Activated naive CD8-positive, alpha-beta T cell treated with anti-CD3 and anti-CD28 coated beads for 36 hours (primary cell): ENCODE data around the gene ATAD1. TPM values are rescaled to one million over a fixed set of nuclear protein-coding genes. Genes with fewer than 3 reads are reported as not detected.
"Not testable (repeated sequence)": the region's sequence is repeated elsewhere in the genome, so short reads cannot be mapped to it uniquely, and the experiment has no call there.

Experiments used
- DNase-seq: peaks from one replicate; pipeline ENCODE4 v3.0.0; 2021
- H3K27ac Mint-ChIP-seq: one replicate; pipeline ENCODE4 v1.8.0; 2022; ENCODE audit warnings: mild to moderate bottlenecking, moderate library complexity, mixed read lengths
- H3K27me3 Mint-ChIP-seq: one replicate; pipeline ENCODE4 v1.8.0; 2022; ENCODE audit warnings: mild to moderate bottlenecking, mixed read lengths
- H3K36me3 Mint-ChIP-seq: one replicate; pipeline ENCODE4 v1.8.0; 2021; ENCODE audit warnings: mild to moderate bottlenecking, mixed read lengths
- H3K4me1 Mint-ChIP-seq: one replicate; pipeline ENCODE4 v1.8.0; 2021; ENCODE audit warnings: mixed read lengths
- H3K4me3 Mint-ChIP-seq: one replicate; pipeline ENCODE4 v1.8.0; 2022; ENCODE audit warnings: mild to moderate bottlenecking, moderate library complexity, mixed read lengths
- H3K9me3 Mint-ChIP-seq: one replicate; pipeline ENCODE4 v1.8.0; 2022; ENCODE audit warnings: mixed read lengths
- total RNA-seq, 2 experiments: library from RNA; stranded (reverse); gene quantifications; one replicate each; pipeline ENCODE4 v1.2.3, GENCODE V29; 2021

ATAD1 gene
- total RNA-seq, 2 experiments from 2014 or later: 49.2 to 49.6 TPM

DNA sequence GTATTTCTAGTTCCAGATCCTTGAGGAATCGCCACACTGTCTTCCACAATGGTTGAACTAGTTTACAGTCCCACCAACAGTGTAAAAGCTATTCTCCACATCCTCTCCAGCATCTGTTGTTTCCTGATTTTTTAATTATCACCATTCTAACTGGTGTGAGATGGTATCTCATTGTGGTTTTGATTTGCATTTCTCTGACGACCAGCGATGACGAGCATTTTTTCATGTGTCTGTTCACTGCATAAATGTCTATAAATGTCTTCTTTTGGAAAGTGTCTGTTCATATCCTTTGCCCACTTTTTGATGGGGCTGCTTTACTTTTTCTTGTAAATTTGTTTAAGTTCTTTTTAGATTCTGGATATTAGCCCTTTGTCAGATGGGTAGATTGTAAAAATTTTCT is 37.6 kb upstream of the ATAD1 start:
- H3K4me1 Mint-ChIP-seq: peaks cover 10% of the 10 kb centered on the region
- not testable (repeated sequence) for H3K27me3 Mint-ChIP-seq, DNase-seq, H3K4me3 Mint-ChIP-seq, H3K9me3 Mint-ChIP-seq, H3K36me3 Mint-ChIP-seq, H3K27ac Mint-ChIP-seq

DNA sequence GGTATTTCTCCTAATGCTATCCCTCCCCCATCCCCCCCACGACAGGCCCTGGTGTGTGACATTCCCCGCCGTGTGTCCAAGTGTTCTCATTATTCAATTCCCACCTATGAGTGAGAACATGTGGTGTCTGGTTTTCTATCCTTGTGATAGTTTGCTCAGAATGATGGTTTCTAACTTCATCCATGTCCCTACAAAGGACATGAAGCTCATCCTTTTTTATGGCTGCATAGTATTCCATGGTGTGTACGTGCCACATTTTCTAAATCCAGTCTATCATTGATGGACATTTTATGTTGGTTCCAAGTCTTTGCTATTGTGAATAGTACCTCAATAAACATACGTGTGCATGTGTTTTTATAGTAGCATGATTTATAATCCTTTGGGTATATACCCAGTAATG is 37.2 kb upstream of the ATAD1 start:
- DNase-seq, H3K9me3 Mint-ChIP-seq, H3K36me3 Mint-ChIP-seq, H3K27me3 Mint-ChIP-seq, H3K4me3 Mint-ChIP-seq, H3K27ac Mint-ChIP-seq, H3K4me1 Mint-ChIP-seq: not testable (repeated sequence)

DNA sequence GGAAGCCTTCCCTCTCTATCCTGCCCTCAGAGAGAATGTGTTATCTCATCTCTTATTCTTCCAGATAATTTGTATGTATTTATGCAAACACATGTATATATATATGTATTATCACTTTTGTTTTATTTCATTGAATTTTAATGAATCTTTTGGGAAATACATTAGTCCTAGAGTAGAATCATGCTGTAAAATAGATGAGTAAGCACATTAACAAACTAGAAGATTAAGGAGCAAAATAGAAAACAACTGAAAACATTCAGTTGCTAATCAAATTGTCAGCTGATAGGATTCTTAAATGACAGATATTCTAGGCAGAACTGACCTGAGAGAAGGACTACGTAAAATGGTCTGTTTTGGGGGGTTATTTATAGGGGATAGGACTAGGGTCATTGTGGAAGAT is 34.1 kb upstream of the ATAD1 start:
- H3K27me3 Mint-ChIP-seq: no peaks in the 10 kb centered on the region
- H3K36me3 Mint-ChIP-seq: no peaks in the 10 kb centered on the region
- H3K27ac Mint-ChIP-seq: no peak overlapping the region
- no peak overlapping the region for H3K4me3 Mint-ChIP-seq
- H3K4me1 Mint-ChIP-seq: peaks cover 4% of the 10 kb centered on the region
- H3K9me3 Mint-ChIP-seq: peaks cover 3% of the 10 kb centered on the region
- no peak for DNase-seq

DNA sequence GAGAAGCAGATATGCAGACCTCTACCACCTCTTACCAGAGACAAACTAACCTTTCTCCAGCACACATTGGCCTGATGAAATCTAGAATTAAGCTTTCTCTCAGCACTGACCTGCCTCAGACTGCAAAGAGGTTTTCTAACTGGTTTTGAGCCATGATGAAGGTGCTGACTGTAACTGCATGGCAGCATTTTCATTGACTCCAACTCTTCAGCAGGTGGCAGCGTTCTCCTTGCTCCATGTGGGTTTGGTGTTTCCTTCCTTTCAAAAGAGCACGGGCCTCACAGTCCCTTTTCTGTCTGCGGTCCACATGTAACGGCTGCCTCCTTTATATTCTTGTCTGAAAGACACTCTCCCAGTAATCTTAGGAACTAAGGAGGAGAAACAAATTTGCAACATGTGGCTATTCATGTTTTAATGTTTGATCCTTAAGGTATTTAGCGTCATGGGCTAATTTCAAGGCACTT is 32.7 kb upstream of the ATAD1 start:
- Mint-ChIP-seq H3K4me1 (peaks cover 4% of the 10 kb centered on the region), H3K27ac (no peak overlapping the region), H3K9me3 (peaks cover 2% of the 10 kb centered on the region), H3K27me3 (no peaks in the 10 kb centered on the region), H3K36me3 (no peaks in the 10 kb centered on the region), H3K4me3 (no peak overlapping the region)
- peak; percentile 31 for DNase-seq

DNA sequence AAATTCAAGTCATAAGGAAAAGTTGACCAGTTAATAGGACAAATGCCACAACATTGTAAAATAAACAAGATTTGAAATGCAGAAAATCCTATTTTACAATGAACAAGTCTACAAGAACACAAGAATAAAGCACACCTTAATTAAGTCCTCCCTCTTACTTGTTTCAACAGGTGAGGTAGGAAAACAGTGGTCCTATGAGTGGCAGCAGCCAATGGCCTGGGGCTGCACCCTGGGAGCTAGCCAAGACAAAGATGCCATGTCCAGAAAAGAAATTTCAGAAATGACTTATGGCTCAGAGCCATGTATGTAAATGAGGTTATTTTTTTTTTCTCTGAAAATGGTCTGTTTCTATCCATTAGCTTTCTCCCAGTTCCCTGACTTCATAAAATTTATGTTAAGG is 31.0 kb upstream of the ATAD1 start:
- H3K4me3 Mint-ChIP-seq: no peak overlapping the region
- H3K36me3 Mint-ChIP-seq: no peaks in the 10 kb centered on the region
- H3K4me1 Mint-ChIP-seq: peaks cover 4% of the 10 kb centered on the region
- DNase-seq: no peak
- H3K27ac Mint-ChIP-seq: no peak overlapping the region
- H3K9me3 Mint-ChIP-seq: no peaks in the 10 kb centered on the region
- H3K27me3 Mint-ChIP-seq: no peaks in the 10 kb centered on the region

DNA sequence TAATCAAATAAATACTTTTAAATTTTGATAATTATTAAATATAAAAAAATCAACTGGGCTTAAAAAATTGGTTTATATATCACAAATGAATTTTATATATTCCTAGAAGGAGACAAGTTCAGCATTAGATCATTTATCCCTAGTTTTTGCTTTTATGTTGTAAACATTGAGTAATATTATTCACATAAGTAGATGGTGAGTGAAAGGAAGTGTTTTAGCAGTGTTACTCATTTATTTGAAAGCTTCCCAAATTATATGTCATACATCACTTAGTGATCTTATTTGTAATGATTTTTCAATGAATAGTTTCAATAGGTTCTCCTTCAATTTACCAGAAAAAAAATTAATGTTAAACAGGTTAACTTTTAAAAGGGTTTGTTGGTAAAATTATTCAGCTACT is 29.5 kb upstream of the ATAD1 start:
- no peaks in the 10 kb centered on the region for H3K36me3 Mint-ChIP-seq
- peaks cover 4% of the 10 kb centered on the region for H3K4me1 Mint-ChIP-seq
- no peak for DNase-seq
- H3K27me3 Mint-ChIP-seq: no peaks in the 10 kb centered on the region
- H3K4me3 Mint-ChIP-seq: no peak overlapping the region
- no peak overlapping the region for H3K27ac Mint-ChIP-seq
- no peaks in the 10 kb centered on the region for H3K9me3 Mint-ChIP-seq

DNA sequence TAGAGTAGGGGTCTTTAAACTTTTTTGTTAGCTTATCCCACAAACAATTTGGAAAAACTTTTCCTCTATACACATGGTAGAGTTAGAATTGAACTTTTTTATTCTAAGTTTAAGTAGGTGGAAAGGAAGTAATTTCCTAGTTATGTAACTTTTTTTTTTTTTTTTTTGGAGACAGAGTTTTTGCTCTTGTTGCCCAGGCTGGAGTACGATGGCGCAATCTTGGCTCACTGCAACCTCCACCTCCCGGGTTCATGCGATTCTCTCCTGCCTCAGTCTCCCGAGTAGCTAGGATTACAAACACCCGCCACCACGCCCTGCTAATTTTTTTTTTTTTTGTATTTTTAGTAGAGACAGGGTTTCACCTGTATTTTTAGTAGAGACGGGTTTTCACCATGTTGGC is 28.7 kb upstream of the ATAD1 start:
- H3K27me3 Mint-ChIP-seq, DNase-seq, H3K4me1 Mint-ChIP-seq, H3K27ac Mint-ChIP-seq, H3K36me3 Mint-ChIP-seq, H3K4me3 Mint-ChIP-seq, H3K9me3 Mint-ChIP-seq: not testable (repeated sequence)

DNA sequence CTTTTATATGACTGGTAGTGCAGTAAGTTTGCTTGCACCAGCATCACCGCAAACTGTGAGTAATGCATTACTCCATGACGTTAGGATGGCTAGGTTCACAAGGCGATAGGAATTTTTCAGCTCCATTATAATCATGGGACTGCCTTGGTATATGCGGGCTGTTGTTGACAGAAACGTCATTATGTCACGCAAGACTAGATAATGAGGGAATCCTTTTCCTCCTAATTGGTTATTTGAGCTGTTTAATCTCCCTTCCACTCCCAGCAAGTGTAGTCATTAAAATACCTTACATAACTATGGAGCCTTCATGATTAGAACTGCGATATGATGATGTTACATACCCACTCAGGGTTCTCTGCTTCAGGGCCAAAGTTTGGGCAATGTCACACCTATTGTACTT is 28.0 kb upstream of the ATAD1 start:
- no peaks in the 10 kb centered on the region for H3K9me3 Mint-ChIP-seq
- H3K4me3 Mint-ChIP-seq: no peak overlapping the region
- H3K27me3 Mint-ChIP-seq: no peaks in the 10 kb centered on the region
- no peak overlapping the region for H3K27ac Mint-ChIP-seq
- no peak for DNase-seq
- peaks cover 4% of the 10 kb centered on the region for H3K4me1 Mint-ChIP-seq
- H3K36me3 Mint-ChIP-seq: no peaks in the 10 kb centered on the region

DNA sequence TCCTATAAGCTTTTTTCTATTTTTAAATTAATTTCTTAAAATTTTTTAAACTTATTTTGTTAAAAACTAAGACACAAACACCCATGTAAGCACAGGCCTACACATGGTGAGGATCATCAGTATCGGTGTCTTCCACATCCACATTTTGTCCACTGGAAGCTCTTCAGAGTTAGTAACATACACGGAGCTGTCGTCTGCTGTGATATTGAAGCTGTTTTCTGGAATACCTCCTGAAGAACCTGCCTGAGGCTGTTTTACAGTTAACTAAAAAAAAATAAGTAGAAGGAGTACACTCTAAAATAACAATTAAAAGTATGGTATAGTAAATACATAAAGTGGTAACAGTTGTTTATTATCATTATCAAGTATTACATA is 27.6 kb upstream of the ATAD1 start:
- Mint-ChIP-seq H3K4me1 (peaks cover under 1% of the 10 kb centered on the region), H3K27ac (no peak overlapping the region), H3K4me3 (no peak overlapping the region), H3K9me3 (no peaks in the 10 kb centered on the region), H3K27me3 (no peaks in the 10 kb centered on the region), H3K36me3 (no peaks in the 10 kb centered on the region)
- no peak for DNase-seq

DNA sequence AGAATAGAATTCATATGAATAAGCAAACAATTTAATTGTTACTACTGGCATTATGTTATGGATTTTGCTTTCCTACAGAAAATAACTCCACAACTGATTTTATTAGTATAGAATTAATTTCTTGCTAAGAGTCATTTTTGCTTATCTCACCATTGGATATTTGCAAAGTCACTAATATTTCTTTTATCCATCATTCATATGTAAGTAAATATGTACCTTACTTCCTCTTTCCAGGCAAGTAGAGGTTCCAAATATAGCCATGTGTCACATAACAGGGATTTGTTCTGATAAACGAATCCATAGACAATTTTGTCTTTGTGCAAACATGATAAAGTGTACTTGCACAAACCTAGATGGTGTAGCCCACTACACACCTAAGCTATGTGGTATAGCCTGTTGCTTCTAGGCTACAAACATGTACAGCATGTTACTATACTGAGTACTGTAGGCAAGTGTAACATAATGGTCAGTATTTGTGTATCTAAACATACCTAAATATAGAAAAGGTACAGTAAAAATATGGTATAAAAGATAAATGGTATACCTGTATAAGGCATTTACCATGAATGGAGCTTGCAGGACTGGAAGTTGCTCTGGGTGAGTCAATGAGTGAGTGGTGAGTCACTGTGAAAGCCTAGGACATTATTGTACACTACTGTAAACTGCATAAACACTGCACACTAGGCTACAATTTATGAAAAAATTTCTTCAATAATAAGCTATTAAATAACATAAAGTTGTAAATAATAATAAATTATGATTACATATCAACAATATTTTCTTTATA is 27.0 kb upstream of the ATAD1 start:
- DNase-seq: no peak
- Mint-ChIP-seq H3K27ac (no peak overlapping the region), H3K36me3 (no peaks in the 10 kb centered on the region), H3K27me3 (no peaks in the 10 kb centered on the region), H3K9me3 (no peaks in the 10 kb centered on the region), H3K4me1 (no peaks in the 10 kb centered on the region), H3K4me3 (no peak overlapping the region)

DNA sequence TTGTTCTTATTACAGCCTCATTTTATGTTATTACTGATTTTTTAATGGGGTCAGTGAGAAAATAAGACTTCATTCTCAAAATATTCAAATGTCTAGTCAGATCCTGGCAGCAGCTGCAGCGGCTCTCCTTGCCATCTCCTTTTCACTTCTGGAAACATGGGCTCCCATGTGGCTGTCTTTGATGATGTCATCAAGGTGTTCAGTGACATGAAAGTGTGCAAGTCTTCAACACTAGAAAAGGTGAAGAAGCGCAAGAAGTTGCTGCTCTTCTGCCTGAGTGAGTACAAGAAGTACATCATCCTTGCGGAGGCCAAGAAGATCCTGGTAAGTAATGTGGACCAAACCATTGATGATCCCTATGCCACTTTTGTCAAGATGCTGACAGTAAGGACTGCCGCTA is 25.7 kb upstream of the ATAD1 start:
- H3K27ac Mint-ChIP-seq: no peak overlapping the region
- no peak for DNase-seq
- no peaks in the 10 kb centered on the region for H3K36me3 Mint-ChIP-seq
- no peaks in the 10 kb centered on the region for H3K4me1 Mint-ChIP-seq
- H3K4me3 Mint-ChIP-seq: no peak overlapping the region
- H3K27me3 Mint-ChIP-seq: no peaks in the 10 kb centered on the region
- no peaks in the 10 kb centered on the region for H3K9me3 Mint-ChIP-seq

DNA sequence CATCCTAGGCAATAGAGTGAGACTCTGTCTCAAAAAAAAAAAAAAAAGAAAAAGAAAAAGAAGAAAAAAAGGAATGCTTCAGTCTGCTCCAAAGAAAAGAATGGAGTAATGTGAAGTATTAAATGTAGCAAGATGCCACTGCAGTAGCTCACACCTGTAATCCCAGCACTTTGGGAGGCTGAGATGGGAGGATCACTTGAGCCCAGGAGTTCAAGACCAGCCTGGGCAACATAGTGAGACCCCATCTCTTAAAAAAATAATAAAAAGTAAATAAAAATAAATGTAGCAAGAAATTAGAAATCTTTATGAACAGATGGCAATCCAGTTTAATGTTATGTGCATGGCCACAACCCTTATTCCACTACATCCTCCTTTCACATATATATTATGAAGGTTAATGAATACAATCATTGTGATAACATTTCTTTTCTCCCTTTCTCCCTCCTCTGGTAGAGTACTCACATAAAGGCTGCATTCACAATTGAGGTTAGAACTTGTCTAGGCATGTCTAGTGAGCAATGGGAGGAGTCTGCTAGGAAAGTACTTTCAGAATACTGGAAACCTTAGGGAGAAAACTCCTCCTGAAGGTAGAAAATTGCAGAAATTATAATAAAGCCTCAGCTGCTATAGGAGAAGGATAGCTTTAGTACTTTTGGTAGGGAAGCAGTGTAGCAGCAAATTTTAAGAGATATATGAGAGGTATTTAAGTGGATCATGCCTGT is 24.9 kb upstream of the ATAD1 start:
- Mint-ChIP-seq H3K4me1 (no peaks in the 10 kb centered on the region), H3K27me3 (no peaks in the 10 kb centered on the region), H3K27ac (no peak overlapping the region), H3K9me3 (no peaks in the 10 kb centered on the region), H3K4me3 (no peak overlapping the region), H3K36me3 (no peaks in the 10 kb centered on the region)
- no peak for DNase-seq

DNA sequence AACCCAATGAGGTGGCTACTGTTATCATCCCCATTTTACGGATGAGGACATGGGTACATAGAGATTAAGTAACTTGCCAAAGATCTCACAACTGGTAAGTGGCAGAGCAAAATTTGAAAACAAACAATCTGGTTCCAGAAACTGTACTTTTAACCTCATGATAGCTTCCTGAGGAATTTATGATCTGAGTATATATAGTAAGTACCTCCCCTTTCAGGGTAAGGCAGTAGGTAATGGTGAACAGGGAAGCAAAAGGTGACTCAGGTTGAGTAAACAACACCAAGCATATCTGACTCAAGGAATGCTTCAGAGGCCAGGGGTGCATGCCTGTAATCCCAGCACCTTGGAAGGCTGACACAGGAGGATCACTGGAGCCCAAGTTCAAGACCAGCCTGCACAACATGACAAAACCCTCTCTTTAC is 24.2 kb upstream of the ATAD1 start:
- H3K27ac Mint-ChIP-seq: no peak overlapping the region
- H3K36me3 Mint-ChIP-seq: no peaks in the 10 kb centered on the region

DNA sequence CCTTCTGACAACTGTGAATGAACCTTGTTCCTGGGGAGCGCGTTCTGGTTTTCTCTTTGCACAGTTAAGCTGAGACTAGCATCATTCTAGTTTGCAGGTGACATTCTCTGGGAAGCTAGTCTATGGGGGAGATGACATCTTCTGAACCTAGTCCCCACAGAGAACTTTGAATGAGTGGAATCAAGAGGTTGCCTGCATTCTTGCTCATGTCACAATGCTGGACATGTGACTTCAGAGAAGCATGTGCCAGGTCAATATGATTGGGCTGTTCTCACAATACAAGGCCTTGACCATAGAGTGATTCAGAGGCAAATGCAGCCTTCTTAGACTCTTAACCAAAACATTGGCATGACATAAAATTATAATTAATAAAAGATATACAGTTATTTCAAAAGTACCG is 23.2 kb upstream of the ATAD1 start:
- Mint-ChIP-seq H3K36me3 (peaks cover 2% of the 10 kb centered on the region), H3K27me3 (no peaks in the 10 kb centered on the region), H3K27ac (no peak overlapping the region), H3K9me3 (no peaks in the 10 kb centered on the region), H3K4me3 (no peak overlapping the region), H3K4me1 (no peaks in the 10 kb centered on the region)
- DNase-seq: no peak

More for the DNA sequence above, 24.2 kb upstream of the ATAD1 start:
- DNase-seq: no peak
- Mint-ChIP-seq H3K27me3 (no peaks in the 10 kb centered on the region), H3K4me3 (no peak overlapping the region), H3K4me1 (no peaks in the 10 kb centered on the region), H3K9me3 (no peaks in the 10 kb centered on the region)

DNA sequence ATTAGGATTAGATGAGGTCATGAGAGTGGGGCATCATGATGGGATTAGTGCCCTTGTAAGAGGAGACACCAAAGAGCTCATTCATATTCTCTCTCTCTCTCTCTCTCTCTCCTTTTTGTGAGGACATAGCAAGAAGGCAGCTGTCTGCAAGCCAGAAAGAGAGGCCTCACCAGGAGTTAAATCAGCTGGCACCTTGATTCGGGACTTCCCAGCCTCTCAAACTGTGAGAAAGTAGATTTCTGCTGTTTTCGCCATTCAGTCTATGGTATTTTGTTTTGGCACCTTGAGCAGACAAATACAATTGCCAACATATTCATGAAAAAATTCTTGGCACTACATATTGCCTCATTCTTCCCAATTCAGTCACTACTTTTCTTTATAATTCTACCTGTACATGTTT is 20.6 kb upstream of the ATAD1 start:
- DNase-seq: no peak
- no peak overlapping the region for H3K27ac Mint-ChIP-seq
- H3K4me3 Mint-ChIP-seq: no peak overlapping the region
- H3K4me1 Mint-ChIP-seq: no peaks in the 10 kb centered on the region
- no peaks in the 10 kb centered on the region for H3K9me3 Mint-ChIP-seq
- no peaks in the 10 kb centered on the region for H3K27me3 Mint-ChIP-seq
- peaks cover 2% of the 10 kb centered on the region for H3K36me3 Mint-ChIP-seq

DNA sequence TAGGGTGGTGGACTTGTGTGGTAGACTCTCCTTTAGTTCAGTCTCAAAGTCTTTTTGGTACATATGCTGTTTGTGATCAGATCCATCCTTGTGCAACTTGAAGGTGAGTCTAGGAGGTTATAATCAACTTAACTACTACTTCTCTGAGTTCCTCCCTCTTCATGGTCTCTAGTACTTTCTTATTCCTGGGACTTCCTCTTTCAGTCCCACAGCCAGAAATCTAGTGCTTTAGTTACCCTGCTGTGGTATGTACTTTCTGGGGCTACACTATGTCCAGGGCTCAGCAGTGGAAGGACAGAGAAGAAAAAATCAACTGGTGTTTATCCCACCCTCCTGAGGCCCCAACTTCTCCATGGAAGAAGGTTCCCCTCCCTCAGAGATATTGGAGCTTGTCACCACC is 19.4 kb upstream of the ATAD1 start:
- Mint-ChIP-seq H3K4me3 (no peak overlapping the region), H3K9me3 (no peaks in the 10 kb centered on the region), H3K36me3 (peaks cover 2% of the 10 kb centered on the region), H3K27ac (no peak overlapping the region), H3K4me1 (peaks cover 4% of the 10 kb centered on the region), H3K27me3 (no peaks in the 10 kb centered on the region)
- no peak for DNase-seq
